Testis (tissue), 3 donors: ENCODE data around the gene SMAD1. TPM values are rescaled to one million over a fixed set of nuclear protein-coding genes. Genes with fewer than 3 reads are reported as not detected.

ENCODE experiments used
- DNase-seq: peaks from one replicate; pipeline ENCODE4 v3.0.0-alpha.2; 2019
- H3K27ac ChIP-seq, 2 donors: fragments of 200-600 bp; sonication (generic); one replicate each; pipeline ENCODE4 v1.5.1; 2019
- H3K27me3 ChIP-seq: fragments of 200-600 bp; sonication (generic); one replicate; pipeline ENCODE4 v1.5.1; 2019
- H3K36me3 ChIP-seq: fragments of 200-600 bp; sonication (generic); one replicate; pipeline ENCODE4 v1.5.1; 2017; ENCODE audit warnings: low read depth; ENCODE audit errors: missing control alignments
- H3K4me1 ChIP-seq: fragments of 200-600 bp; sonication (generic); one replicate; pipeline ENCODE4 v1.5.1; 2019
- H3K4me3 ChIP-seq, 2 donors: fragments of 200-600 bp; sonication (generic); one replicate each; pipeline ENCODE4 v1.5.1; 2017 to 2019
- H3K9me3 ChIP-seq: fragments of 200-600 bp; sonication (generic); one replicate; pipeline ENCODE4 v1.5.1; 2017
- POLR2A ChIP-seq: fragments of 450-650 bp; IDR thresholded peaks from one replicate; pipeline ENCODE4 v1.6.1; 2017; ENCODE audit warnings: antibody characterized with exemption, mild to moderate bottlenecking, moderate library complexity
- WGBS, 2 donors: methylation state at CpG; one replicate each; pipeline ENCODE4 v1.1.5; 2018; 5-methylcytosine and 5-hydroxymethylcytosine counted together
- intact Hi-C: fragments of 100-400 bp; cut with DNase I; formaldehyde crosslinking; loops from one replicate; pipeline ENCODE4 v1.15.1; 2023; ENCODE audit warnings: low total_unique reads
- polyA plus RNA-seq: library from polyadenylated mRNA; stranded (reverse); fragments of 350-450 nt; fragmentation: Illumina TruSeq; extraction: RNeasy Lipid Tissue Mini Kit (QIAGEN cat#74804); gene quantifications from one replicate; pipeline ENCODE4 v1.2.3, GENCODE V29; 2014; ENCODE audit warnings: low read depth, low replicate concordance; ENCODE audit not compliant: insufficient read depth
- total RNA-seq, 2 donors: library from RNA; depleted of rRNA; stranded (reverse); fragments of >200 nt; gene quantifications; one replicate each; pipeline ENCODE4 v1.2.3, GENCODE V29; 2016
- TF ChIP-seq, protein P1 (sequence below), 3 experiments: fragments of 450-650 bp in 2 of 3; fragments of 200-600 bp in 1 of 3; sonication (generic) in 1 of 3; IDR thresholded peaks; one replicate each; pipeline ENCODE4 v1.5.1; 2016 to 2019; ENCODE audit warnings: antibody characterized with exemption in 3 of 3, mild to moderate bottlenecking in 2 of 3, moderate library complexity in 1 of 3

Gene SMAD1
- total and polyA plus RNA-seq, 3 donors from 2014 or later = 29.6 to 37.6 (median 30.1) TPM

DNA sequence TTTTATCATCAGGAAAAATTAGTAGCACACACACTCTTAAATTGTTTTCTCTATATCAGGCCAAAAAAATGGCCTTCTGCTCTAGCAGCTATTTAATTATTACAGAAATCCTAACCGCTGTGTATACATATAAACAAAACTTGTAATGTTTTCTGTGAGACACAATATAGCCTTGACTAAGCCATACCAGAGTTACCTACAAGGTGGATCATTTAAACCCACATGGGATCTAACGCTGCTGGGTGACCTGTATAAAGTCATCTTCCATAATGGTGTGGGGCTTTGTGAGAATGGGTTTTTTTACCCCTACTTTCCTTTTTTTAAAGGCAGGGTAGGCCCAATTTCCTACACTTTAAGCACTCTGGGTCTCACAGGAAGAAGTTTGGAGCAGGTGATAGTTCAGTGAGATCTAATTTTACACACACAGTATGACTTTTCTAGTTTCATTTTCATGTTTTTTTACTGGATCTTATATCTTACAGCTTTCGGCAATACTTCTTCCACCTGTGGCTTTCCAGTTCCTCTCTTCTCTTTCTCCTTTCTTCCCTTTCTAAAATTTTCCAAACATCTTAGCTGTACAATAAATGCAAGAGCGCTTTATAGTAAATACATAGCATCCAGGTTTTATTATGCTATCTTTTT, 70.6 kb downstream of the SMAD1 start:
- intact Hi-C loops = no loop called here
- WGBS, 2 donors = 92 to 94% methylated on average over 4 of the region's 4 CpGs
- no peaks in the 10 kb centered on the region for H3K9me3 ChIP-seq
- H3K4me3 ChIP-seq = no peak overlapping the region
- no peaks in the 10 kb centered on the region for H3K36me3 ChIP-seq
- TF ChIP-seq POLR2A = no peak
- TF ChIP-seq, protein P1, sequence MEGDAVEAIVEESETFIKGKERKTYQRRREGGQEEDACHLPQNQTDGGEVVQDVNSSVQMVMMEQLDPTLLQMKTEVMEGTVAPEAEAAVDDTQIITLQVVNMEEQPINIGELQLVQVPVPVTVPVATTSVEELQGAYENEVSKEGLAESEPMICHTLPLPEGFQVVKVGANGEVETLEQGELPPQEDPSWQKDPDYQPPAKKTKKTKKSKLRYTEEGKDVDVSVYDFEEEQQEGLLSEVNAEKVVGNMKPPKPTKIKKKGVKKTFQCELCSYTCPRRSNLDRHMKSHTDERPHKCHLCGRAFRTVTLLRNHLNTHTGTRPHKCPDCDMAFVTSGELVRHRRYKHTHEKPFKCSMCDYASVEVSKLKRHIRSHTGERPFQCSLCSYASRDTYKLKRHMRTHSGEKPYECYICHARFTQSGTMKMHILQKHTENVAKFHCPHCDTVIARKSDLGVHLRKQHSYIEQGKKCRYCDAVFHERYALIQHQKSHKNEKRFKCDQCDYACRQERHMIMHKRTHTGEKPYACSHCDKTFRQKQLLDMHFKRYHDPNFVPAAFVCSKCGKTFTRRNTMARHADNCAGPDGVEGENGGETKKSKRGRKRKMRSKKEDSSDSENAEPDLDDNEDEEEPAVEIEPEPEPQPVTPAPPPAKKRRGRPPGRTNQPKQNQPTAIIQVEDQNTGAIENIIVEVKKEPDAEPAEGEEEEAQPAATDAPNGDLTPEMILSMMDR (IDR thresholded peaks at IDR 0.05) = no peak
- H3K4me1 ChIP-seq = no peaks in the 10 kb centered on the region
- DNase-seq = no peak
- no peak overlapping the region for H3K27ac ChIP-seq
- H3K27me3 ChIP-seq = no peaks in the 10 kb centered on the region

DNA sequence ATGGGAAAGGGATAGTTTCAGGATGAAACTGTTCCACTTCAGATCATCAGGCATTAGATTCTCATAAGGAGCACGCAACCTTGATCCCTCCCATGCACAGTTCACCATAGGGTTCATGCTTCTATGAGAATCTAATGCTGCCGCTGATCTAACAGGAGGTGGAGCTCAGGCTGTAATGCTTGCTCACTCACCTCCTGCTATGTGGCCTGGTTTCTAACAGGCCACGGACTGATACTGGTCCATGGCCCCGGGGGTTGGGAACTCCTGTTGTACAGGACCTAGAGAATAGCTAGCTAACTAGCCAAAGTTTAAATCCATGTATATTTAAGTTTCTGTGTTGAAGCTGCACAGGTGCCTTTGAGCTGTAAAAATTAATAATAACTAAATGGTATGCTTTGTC, 71.7 kb downstream of the SMAD1 start:
- H3K4me1 ChIP-seq = no peaks in the 10 kb centered on the region
- H3K9me3 ChIP-seq = no peaks in the 10 kb centered on the region
- no peak overlapping the region for H3K27ac ChIP-seq
- intact Hi-C loops = no loop called here
- H3K27me3 ChIP-seq = no peaks in the 10 kb centered on the region
- H3K36me3 ChIP-seq = no peaks in the 10 kb centered on the region
- no peak overlapping the region for H3K4me3 ChIP-seq
- TF ChIP-seq, protein P1 (IDR thresholded peaks at IDR 0.05) = no peak
- no peak for TF ChIP-seq POLR2A
- no peak for DNase-seq
- WGBS, 2 donors = 96 to 98% methylated on average over 4 of the region's 4 CpGs

DNA sequence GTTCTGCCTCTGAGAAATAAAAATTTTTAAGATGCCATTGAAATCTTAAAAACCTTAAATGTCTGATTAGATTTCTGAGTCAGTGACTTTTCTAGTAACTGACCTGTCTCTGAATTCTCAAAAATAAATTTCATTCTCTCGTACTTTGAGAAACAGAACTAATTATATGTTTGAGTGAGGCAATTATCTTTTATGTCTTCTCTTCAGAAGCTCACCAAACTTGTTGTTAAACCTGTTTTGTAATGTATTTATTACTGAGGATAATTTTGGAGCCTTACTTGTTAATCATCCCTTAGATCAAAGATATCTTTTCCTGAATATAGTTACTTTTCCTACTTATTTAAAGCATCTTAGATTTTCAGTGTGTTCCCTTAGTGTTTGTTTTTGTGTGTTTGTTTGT, 73.0 kb downstream of the SMAD1 start:
- H3K36me3 ChIP-seq = no peaks in the 10 kb centered on the region
- no peaks in the 10 kb centered on the region for H3K9me3 ChIP-seq
- no peak overlapping the region for H3K4me3 ChIP-seq
- no peaks in the 10 kb centered on the region for H3K27me3 ChIP-seq
- H3K4me1 ChIP-seq = no peaks in the 10 kb centered on the region
- WGBS, 2 donors = 86 to 100% methylated on average over 1 of the region's 1 CpG
- DNase-seq = no peak
- intact Hi-C loops = no loop called here
- H3K27ac ChIP-seq = no peak overlapping the region
- no peak for TF ChIP-seq POLR2A
- TF ChIP-seq, protein P1 (IDR thresholded peaks at IDR 0.05) = no peak

DNA sequence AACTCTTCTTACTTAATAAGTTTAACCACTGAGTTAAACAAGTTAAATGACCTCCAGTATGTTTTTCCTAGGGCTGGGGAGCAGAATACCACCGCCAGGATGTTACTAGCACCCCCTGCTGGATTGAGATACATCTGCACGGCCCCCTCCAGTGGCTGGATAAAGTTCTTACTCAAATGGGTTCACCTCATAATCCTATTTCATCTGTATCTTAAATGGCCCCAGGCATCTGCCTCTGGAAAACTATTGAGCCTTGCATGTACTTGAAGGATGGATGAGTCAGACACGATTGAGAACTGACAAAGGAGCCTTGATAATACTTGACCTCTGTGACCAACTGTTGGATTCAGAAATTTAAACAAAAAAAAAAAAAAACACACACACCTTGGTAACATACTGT, 76.1 kb downstream of the SMAD1 start:
- 40 to 41% methylated on average over 3 of the region's 3 CpGs for WGBS, 2 donors
- DNase-seq = peak; percentile 61
- no peak overlapping the region for H3K4me3 ChIP-seq
- H3K9me3 ChIP-seq = no peaks in the 10 kb centered on the region
- intact Hi-C loops = no loop called here
- no peak for TF ChIP-seq POLR2A
- TF ChIP-seq, protein P1 (IDR thresholded peaks at IDR 0.05) = peak; percentile 61 to 64 (median 63)
- no peaks in the 10 kb centered on the region for H3K36me3 ChIP-seq
- H3K27ac ChIP-seq = no peak overlapping the region
- H3K4me1 ChIP-seq = no peaks in the 10 kb centered on the region
- no peaks in the 10 kb centered on the region for H3K27me3 ChIP-seq
